Fibroblast of skin of abdomen (primary cell): ENCODE results near the gene KANSL1. TPM values are rescaled to one million over a fixed set of nuclear protein-coding genes. Genes with fewer than 3 reads are reported as not detected.
A peak's percentile ranks its signal among the peaks of the same experiment; 100 is the strongest.
"Not testable (repeated sequence)": the region's sequence is repeated elsewhere in the genome, so short reads cannot be mapped to it uniquely, and the experiment has no call there.

ENCODE experiments used
- DNase-seq: peaks from one replicate; pipeline ENCODE4 v3.0.0-alpha.2; 2013
- polyA plus RNA-seq, 2 experiments: library from polyadenylated mRNA; unstranded; fragments of 120-200 nt; gene quantifications; one replicate each; pipeline ENCODE4 v1.2.1, GENCODE V29; 2013; ENCODE audit not compliant: insufficient read length in 2 of 2

Gene KANSL1, protein sequence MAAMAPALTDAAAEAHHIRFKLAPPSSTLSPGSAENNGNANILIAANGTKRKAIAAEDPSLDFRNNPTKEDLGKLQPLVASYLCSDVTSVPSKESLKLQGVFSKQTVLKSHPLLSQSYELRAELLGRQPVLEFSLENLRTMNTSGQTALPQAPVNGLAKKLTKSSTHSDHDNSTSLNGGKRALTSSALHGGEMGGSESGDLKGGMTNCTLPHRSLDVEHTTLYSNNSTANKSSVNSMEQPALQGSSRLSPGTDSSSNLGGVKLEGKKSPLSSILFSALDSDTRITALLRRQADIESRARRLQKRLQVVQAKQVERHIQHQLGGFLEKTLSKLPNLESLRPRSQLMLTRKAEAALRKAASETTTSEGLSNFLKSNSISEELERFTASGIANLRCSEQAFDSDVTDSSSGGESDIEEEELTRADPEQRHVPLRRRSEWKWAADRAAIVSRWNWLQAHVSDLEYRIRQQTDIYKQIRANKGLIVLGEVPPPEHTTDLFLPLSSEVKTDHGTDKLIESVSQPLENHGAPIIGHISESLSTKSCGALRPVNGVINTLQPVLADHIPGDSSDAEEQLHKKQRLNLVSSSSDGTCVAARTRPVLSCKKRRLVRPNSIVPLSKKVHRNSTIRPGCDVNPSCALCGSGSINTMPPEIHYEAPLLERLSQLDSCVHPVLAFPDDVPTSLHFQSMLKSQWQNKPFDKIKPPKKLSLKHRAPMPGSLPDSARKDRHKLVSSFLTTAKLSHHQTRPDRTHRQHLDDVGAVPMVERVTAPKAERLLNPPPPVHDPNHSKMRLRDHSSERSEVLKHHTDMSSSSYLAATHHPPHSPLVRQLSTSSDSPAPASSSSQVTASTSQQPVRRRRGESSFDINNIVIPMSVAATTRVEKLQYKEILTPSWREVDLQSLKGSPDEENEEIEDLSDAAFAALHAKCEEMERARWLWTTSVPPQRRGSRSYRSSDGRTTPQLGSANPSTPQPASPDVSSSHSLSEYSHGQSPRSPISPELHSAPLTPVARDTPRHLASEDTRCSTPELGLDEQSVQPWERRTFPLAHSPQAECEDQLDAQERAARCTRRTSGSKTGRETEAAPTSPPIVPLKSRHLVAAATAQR (N-terminal part only)
- 31.3 TPM for polyA plus RNA-seq (2013, experiment 1 of 2; ENCODE audit: insufficient read length)
- 31.4 TPM for polyA plus RNA-seq (2013, experiment 2 of 2; ENCODE audit: insufficient read length)

DNA sequence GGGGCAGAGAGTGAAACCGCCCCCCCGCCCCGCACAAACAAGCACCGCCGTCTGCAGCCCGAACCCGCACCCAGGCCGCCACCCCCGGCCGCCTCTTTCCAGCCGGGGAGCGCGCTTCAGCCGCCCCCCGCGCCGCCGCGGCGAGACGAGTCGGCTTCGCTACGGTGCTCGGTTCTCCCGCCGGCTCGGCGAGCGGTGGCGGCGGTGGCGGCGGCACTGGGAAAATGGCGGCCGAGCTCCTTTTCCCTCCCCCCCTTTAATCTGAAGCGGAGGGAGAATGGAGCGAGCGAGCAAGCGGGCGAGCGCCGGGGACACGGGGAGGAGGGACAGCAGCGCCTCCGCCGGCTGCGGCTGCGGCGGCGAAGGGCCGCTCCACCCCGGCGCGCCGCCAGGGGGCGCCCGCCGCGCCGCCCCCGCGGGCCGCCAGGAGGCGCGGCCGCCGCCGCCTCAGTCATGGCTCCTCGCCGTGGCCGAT lies at the start of gene KANSL1:
Gene KANSL1 (minus strand): TSS at position 279 of the 475 bp plus-strand sequence. CDS start 21,286 bp downstream, outside the sequence.
- DNase-seq, result peak; percentile 98

DNA sequence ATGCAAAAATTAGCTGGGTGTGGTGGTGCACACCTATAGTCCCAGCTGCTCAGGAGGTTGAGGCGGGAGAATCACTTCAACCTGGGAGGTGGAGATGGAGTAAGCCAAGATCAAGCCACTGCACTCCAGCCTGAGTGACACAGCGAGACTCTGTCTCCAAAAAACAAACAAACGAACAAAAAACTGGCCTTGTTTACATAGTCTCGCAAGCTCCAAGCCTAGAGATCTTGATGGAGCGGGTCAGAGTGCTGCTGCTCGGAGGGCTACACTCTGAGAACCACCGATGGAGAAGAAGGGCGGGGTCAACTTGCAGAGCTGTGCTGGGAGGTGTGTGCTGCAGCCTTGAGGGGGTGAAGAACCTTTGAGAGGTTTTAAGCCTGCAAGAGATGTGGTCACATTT lies 38.1 kb upstream of the KANSL1 start:
- not testable (repeated sequence) for DNase-seq

DNA sequence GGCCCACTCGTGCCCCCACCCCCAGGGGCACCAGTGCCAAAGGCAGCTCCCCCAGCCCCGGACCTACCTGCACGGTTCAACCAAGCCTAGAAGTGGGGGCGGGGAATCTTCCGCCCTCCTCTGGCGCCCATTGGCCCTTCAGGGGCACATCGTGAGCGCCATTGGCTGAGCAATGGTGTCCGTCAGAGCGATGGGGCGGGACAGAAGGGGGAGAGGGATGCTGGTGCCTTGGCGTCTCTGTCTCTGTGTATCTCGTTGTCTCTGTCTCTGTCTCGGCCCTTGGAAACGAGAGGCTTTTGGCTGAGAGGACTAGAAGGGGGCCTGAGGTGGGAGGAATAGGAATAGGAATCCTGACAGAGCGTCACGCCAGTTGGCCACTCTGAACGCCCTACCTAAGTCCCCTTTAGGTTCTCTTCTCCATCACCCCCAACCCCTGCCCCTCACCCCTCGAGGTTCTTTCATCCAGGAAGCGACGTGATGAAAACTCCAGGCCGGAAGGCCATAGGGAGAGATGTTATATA lies 32.1 kb upstream of the KANSL1 start:
- peak; percentile 97 for DNase-seq

DNA sequence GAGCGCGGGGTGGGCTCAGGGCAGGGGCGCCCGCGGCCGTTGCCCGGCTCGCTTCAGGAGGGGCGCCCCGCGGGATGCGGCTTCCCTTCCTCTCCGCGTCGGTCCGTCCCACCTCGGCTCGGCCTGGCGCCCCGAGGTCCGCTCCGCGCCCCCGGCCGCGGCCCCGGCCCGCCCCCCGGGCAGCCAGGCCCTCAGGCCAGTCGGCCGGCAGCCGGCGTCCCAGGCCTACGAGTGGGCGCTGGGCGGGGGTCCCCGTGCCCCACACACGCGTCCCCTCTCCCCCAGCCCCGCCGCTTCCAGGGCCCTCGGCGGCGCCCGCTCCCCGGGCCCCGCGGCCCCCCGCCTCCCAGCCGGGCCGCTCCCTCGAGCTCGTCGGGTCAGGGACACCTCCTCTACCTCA lies 31.6 kb upstream of the KANSL1 start:
- not testable (repeated sequence) for DNase-seq

DNA sequence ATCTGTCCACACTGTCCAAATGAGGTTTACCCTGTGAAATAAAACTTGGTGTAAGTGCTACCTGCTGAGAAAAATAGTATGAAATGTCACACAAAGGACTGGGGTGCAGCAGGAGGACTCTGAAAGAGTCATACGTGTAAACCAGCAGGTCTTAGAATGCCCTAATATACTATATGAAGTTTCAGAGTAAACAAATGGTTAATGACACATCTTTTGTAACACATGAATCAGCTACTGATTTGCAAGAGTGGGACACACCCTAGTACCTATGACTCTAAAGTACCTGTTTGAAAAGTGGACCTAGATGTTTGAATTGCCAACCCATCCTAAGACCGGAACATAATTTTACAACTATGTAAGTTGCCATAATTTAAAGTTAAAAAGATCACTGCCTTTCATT lies 29.8 kb upstream of the KANSL1 start:
- not testable (repeated sequence) for DNase-seq

DNA sequence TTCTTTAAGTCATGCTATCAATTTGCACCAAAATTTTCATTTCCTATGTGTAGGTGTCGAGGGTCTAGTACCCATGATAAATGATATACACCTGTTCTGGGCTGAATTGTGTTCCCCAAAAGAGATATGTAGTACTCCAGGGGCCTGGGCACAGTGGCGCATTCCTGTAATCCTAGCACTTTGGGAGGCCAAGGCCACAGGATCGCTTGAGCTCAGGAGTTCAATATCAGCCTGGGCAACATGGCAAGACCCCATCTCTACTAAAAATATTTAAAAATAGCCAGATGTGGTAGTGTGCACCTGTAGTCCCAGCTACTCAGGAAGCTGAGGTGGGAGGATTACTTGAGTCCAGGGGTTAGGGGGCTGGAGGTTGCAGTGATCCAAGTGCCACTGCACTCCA lies 23.5 kb upstream of the KANSL1 start:
- DNase-seq, result no peak

DNA sequence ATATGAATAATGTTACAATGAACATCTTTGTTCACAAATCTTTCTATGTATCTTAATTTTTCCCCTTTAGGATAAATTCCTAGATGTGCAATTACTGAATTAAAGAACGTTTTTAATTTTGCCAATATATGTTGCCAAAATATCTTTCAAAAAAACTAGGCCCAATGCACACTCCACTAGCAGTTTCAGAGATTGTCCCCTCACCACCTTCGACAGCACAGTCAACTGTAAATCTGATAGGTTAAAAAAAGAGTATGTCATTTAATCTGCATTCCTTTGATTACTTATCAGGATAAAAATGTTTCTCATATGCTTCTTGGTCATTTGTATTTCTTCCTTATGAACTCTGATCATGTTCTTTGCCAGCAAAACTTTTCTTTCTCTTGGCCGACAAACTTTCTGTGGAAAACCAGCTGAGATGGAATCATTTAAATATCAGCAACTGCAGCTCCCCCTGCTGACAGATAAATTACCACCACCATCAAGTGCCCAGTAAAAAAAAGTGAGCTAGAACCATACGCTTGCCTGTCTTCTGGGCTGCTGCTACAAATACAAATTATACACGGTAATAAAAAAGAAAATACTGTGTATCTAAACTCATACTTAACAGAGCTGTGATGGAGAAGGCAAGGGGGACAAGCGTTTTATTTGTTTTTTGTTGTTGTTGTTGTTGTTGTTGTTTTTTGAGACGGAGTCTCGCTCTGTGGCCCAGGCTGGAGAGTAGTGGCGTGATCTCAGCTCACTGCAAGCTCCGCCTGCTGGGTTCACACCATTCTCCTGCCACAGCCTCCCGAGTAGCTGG lies 19.6 kb upstream of the KANSL1 start:
- DNase-seq, result peak; percentile 85

DNA sequence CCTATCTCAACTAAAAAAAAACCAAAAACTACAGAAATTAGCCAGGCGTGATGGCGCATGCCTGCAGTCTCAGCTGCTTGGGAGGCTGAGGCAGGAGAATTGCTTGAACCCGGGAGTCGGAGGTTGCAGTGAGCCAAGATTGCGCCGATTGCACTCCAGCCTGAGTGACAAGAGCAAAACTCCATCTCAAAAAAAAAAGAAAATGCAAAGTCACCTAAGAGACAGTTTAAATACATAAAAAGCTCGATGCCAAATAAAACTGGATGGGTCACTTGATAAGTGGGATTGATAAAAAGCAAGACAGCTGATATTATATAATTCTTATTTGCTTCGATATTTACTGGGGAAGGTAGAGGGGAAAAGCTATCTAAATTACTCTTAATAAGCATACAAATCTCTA lies 15.8 kb upstream of the KANSL1 start:
- DNase-seq, result no peak

DNA sequence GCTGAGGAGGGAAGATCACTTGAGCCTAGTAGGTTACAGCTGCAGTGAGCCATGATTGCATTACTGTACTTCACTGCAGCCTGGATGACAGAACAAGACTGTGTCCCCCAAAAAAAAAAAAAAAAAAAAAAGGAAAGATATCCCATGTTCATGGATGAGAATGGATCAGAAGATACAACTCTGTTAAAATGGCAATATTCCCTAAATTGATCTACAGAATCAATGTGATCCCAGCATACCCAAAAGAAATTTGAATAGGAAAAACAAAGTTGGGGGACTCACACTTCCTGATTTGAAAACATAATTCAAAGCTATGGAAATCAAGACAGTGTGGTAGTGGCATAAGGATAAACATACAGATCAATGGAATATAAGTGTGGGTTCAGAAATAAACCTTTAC lies 12.7 kb upstream of the KANSL1 start:
- no peak for DNase-seq

DNA sequence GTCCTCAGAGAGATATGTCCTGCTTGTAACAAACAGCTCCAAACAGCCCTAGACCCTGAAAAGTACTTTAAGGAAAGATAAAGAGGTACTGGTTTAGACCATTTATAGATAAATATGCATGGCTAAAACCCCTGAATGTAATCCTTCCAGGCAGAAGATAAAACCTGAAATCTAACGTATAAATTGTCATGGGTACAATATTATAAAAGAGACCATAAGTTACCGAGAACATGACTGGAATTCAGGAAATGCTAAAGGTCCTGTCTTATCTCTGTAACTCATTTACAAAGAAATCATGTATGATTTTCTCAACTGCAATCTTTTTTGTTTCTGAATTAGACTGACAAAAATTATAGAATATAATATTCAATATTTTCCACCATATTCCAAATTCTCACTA lies 9.2 kb upstream of the KANSL1 start:
- DNase-seq, result no peak

DNA sequence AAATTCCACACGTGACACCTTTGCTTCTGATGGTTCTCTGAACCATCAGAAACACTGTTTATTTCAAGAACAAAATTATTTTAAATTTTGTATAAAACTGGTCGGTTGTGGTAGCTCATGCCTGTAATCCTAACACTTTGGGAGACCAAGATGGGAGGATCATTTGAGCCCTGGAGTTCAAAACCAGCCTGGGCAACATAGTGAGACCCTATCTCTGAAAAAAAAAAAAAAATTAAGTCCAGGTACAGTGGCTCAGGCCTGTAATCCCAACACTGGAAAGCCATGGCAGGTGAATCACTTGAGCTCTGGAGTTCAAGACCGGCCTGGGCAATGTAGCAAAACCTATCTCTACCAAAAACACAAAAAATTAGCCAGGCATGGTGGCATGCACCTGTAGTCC lies 8.3 kb upstream of the KANSL1 start:
- DNase-seq, result no peak

DNA sequence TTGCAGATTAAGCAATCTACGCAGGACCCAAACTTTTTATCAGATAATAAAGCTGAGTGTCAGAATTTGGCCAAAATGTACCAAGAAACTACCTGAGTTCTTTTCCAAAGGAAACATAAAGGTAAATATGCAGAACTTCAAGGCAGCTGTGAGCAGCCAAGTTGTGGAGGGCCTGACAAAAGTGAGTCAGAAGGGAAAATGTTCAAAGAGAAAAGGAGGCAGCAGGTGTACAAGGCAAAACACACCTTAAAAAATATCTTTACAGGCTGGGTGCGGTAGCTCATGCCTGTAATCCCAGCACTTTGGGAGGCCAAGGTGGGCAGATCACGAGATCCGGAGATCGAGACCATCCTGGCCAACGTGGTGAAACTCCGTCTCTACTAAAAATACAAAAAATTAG lies 7.0 kb upstream of the KANSL1 start:
- DNase-seq, result no peak

DNA sequence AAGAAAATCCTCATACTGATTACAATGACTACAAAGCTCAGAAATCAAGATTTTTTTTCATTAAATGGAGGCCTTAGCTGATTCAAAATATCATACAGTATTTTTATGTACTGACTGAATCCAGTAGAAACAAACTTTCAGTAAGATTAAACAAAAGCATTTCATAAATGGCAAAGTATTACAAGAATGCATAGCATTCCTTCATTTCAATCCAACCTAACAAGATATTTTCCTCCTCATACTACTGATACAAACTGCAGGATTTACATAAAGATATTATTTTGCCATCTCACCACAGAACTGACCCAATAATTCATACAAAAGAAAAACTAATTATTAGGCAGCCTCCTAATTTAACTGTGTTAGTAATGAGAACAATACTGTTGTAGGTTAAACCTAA lies 6.2 kb upstream of the KANSL1 start:
- peak; percentile 39 for DNase-seq

DNA sequence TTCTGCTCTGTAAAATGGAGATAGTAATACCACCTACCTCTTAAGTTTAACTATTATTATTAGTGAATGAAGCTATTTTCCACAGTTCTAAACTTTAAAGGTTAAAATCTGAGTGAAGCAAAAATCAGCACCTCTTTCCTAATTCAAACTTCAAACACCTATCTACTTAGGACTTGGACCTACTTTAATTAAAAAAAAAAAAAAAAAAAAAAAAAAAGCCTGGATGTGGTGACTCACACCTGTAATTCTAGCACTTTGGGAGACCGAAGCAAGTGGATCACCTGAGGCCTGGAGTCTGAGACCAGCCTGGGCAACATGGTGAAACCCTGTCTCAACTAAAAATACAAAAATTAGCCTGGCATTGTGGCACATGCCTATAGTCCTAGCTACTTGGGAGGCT lies 5.0 kb upstream of the KANSL1 start:
- DNase-seq, result no peak

DNA sequence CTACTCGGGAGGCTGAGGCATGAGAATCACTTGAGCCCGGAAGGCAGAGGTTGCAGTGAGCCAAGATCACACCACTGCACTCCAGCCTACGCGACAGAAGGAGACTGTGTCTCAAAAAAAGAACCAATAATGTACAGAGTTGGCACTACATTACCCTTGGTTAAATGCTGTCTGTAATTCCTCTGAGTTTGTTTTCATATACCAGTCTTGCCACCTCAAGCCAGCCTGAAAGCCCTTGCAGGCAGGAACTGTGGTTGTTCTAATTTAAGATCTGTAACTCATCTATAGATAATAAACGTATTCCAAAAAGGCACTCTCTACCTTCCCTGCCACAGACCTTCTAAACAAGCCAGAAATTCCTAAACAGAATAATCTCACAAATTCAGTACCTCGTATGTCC lies 4.3 kb upstream of the KANSL1 start:
- no peak for DNase-seq

DNA sequence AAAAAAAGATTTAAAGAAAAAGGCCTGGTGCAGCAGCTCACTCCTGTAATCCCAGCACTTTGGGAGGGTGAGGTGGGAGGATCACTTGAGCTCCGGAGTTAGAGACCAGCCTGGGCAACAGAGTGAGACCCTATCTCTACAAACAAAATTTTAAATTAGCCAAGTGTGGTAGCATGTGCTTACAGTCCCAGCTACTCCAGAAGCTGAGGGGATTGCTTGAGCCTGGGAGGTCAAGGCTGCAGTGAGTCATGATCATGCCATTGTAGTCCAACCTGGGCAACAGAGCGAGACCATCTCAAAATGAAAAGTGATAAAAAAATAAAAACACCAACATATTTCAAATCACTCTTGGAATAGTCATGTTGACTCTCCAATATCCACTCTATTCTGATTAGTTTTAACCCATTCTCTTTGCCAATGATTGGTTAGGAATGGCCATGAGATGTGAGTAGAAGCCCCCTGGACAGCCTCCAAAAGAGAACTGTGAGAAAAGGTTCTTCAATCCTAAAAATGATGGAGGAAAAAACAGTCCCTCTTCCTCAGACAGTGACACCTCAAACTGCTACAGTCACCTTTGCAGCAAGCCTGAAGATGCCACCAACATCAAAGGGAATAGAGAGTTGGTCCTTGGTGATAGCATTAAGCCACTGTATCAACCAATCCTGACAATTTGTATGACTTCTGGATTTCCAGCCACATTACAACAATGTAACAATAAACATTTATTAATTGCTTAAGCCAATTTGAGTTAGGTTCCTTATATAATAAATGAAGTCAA lies 2.9 kb upstream of the KANSL1 start:
- DNase-seq, result no peak

DNA sequence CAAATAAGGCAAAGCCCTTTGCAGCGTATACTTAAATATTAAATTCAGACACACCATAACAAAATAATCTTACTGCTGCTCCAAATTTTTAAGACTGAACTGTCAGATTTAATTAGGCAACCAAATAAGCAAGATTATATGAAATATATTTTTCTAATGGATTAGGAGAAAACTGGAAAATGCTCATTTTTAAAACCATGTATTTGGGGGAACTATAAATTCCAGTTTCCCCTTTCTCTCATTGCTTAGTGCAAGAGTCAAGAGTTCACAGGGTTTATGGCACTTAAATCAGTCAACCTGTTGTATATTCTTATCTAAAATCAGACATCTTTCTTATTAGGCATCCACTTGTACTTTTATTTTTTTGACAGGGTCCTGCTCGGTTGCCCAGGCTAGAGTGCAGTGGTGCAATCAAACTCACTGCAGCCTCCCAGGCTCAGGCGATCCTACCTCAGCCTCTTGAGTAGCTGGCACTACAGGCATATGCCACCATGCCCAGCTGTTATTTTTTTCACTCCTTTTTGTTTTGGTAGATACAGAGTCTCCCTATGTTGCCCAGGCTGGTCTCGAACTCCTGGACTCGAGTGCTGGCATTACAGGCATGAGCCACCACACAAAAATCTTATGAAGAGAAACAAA lies 2.1 kb upstream of the KANSL1 start:
- DNase-seq, result no peak

DNA sequence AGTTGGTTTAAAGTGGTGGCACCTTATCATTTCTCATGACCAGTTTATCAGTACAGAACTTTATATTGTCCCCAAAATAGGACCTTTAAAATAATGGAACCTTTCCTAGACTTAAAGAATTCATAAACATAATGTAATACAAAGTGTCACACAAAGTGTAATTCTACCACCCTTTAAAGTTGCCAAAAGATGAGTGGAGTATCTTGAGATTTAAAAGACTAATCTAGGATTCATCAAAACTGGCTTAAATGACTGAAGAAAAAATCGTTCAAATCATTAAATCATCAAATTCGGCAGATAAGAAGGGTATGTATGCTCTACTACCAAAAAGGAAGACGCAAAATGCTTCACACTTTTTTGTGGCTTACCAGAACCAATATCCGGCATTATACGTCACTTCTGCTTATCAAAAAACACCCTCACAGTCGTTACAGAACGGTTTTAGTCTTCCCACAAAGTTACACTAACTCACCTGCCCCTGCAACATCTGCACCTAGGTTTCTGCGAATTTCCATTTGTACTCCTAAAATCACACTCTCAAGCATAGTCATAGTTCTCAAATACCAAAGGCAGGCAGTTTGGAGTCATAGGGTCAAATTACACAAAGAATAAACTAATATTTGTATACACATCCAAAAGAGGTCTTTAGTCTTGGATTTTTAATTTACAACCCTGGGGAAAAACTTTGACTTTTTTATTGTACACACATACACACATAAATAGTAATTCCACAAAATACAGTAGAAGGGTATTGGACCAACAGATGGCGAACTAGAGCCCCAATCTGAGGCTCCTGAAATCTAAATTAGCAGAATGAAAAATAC lies 1.4 kb upstream of the KANSL1 start:
- DNase-seq, result peak; percentile 77

DNA sequence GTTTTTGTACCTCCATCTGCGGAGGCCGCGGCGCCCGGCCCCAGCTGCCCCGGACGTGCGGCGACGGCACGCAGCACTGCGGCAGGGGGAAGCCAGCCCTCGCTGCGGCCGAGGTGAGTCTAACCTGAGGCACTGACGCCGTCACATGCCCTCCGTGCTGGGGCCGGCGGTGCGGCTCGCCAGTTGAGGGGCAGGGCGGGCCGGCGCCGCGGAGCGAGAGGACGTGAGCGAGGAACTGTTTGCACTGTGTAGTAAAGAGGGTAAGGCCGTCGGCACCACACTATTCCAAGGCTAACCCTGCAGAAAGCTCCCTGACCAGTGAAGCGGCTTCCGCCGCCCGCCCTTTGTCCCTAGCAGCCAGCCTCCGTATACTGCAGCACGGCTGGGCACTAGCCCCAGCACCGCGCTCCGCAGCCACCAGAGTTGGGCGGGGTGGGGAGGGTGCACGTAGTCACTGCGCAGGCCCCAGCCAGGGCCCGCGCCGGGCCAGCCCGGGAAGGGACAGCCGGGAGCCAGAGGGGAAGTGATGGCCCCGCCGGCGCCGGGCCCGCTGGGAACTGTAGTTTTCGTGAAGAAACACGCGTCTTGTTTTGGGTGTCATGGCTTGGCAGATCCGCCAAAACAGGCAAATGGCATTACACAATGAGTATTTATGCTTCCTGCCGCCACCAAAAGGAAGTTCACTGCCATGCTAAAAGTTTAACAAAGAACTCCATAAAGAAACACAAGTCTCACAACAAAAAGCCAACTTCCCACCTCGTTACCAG lies 580 bp upstream of the KANSL1 start:
- peak; percentile 98 for DNase-seq
